Adrenal gland (tissue), 5 donors: ENCODE data around the gene MADD.

Source experiments
- POLR2A ChIP-seq, 2 donors: fragments of 450-650 bp; IDR thresholded peaks; one replicate each; pipeline ENCODE4 v1.6.1; 2017; ENCODE audit warnings: antibody characterized with exemption in 2 of 2, mild to moderate bottlenecking in 2 of 2, moderate library complexity in 1 of 2
- TF ChIP-seq, protein P1 (sequence below), 6 experiments: fragments of 450-650 bp in 4 of 6; fragments of 200-600 bp in 2 of 6; sonication (generic) in 1 of 6; IDR thresholded peaks; 1 replicate in 5 of 6; 2 replicates in 1 of 6; pipeline versions ENCODE4 v1.5.1 to v1.8.0; 2016 to 2021; ENCODE audit warnings: antibody characterized with exemption in 6 of 6, mild to moderate bottlenecking in 2 of 6, moderate library complexity in 1 of 6
- donor health status: DM: no; HTN: no; CAD: no.

DNA sequence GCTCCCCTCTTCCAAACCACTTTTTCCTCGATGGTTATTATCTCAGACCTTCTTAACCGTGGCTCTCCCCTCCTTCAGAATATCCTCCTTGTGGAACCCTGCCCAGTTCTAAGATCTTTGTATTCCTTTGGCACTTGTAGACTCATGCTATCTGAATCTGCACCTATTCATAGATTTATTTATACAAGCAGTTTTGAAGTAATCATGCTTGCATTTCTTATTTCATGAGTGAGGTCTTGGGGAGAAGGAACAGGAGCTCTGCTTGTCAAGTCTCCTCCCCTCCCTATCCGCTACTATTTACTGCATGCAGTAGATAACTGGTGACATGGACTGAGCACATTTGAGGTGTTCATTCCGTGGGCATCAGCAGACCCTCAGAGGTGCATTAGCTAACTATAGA lies 5.4 kb upstream of the MADD start:
- TF ChIP-seq POLR2A (IDR thresholded peaks at IDR 0.05): no peak
- TF ChIP-seq, protein P1, sequence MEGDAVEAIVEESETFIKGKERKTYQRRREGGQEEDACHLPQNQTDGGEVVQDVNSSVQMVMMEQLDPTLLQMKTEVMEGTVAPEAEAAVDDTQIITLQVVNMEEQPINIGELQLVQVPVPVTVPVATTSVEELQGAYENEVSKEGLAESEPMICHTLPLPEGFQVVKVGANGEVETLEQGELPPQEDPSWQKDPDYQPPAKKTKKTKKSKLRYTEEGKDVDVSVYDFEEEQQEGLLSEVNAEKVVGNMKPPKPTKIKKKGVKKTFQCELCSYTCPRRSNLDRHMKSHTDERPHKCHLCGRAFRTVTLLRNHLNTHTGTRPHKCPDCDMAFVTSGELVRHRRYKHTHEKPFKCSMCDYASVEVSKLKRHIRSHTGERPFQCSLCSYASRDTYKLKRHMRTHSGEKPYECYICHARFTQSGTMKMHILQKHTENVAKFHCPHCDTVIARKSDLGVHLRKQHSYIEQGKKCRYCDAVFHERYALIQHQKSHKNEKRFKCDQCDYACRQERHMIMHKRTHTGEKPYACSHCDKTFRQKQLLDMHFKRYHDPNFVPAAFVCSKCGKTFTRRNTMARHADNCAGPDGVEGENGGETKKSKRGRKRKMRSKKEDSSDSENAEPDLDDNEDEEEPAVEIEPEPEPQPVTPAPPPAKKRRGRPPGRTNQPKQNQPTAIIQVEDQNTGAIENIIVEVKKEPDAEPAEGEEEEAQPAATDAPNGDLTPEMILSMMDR (IDR thresholded peaks at IDR 0.05): no peak
